Breast epithelium (tissue), 3 donors: Measurements from ENCODE around the gene CD84.

Experiments
- CTCF ChIP-seq, 3 donors: fragments of 450-650 bp; IDR thresholded peaks; one replicate each; pipeline ENCODE4 v1.5.1; 2016 to 2017; ENCODE audit warnings: antibody characterized with exemption in 3 of 3, mild to moderate bottlenecking in 3 of 3, moderate library complexity in 3 of 3
- POLR2A ChIP-seq: fragments of 450-650 bp; IDR thresholded peaks from one replicate; pipeline ENCODE4 v1.6.1; 2016; ENCODE audit warnings: antibody characterized with exemption, mild to moderate bottlenecking, moderate library complexity
- POLR2AphosphoS5 ChIP-seq, 3 donors: sonication (generic); formaldehyde crosslinking; IDR thresholded peaks; one replicate each; pipeline ENCODE4 v1.6.1; 2017; ENCODE audit warnings: antibody characterized with exemption in 3 of 3

- no peak for TF ChIP-seq CTCF (IDR thresholded peaks at IDR 0.05)
- TF ChIP-seq POLR2A = no peak
- TF ChIP-seq POLR2AphosphoS5 (IDR thresholded peaks at IDR 0.05) = no peak
These were observed 44.6 kb upstream of the CD84 start for GRCh38 chr1:160623862-160624261.
